ENCODE data around the gene GH1.
"Not testable (repeated sequence)": the region's sequence is repeated elsewhere in the genome, so short reads cannot be mapped to it uniquely, and the experiment has no call there.

Gene GH1

DNA sequence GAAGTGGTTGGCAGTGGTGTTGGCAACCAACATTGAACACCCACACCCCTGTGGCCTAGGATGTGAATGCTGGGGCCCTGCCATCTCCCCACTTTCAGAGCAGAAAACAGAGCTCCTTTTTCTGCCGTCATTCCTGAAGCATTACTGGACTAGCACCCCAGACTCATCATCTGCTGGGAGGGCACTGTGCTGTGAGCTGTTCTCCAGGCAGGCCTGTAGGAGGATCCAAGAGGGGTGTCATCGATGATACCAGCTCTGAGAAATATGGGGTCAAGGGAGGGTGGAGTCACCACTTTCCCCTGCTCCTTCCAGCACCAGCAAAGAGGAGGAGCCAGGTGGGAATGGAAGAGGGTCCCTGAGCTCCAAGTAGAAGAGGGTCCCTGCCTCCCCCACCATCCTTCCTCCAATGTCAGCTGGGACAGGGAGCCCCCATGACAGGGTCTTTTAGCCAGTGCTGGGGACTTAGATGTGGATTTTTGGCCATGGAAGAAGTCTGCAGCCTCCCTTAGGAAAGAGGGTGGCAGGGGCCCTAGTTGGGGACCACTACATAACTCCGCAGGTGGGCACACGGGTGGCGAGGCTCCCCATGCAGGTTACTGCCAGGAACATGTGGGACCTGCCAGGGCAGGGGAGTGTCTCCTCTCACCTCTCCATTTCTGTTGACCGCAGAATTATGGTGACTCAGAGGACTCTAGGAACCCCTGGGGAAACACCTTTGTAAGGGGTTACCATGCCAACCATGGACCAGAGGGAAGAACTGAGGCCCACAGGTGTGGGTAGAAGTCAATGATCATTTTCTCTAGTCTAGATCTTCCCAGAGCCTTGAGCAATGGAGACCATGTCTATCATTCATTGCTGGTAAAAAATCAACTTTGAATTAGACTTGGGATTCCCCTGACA is 19.5 kb downstream of the GH1 start:
- DNase-seq = not testable (repeated sequence)

DNA sequence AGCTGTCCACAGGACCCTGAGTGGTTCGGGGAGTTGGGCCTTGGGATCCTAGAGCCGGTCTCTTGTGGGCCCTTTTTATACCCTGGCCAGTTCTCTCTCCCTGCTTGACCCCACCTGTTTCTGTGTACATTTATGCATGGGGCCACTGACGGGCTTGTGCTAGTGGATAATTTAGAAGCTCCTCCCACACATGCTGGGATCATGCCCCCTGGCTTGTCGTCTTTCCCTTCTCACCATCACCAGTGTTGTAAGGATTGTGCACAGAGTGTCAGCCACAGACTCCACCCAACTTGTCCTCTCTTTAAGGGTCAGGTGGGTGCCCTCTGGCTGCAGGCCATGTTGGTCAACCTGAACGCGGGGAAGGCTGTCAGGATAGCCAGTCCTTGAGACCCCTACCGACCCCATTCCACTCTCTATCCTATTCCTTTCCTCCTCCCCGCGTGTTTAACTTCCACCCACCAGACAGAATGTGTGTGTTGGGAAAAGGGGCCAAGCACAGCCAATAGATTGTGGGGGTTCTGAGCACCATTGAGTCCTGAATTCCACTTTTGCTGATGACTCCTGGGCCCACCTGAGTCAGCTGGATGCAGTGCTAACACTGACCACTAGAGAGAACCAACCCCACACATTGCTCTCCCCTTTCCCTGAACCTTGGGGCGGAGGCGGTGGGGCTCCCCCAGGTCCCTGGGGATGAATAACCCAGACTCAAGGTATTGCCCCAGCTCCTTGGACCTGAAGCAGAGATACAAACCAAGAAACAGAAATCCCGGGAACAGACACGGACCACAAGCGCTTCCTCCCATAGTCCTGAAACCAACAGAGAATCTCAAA is 21.9 kb downstream of the GH1 start, which contains the start of gene CSH1:
Gene CSH1, minus strand, starts transcription at position 51 of the 831 bp plus-strand sequence. CDS start 63 bp downstream, outside the sequence.
- not testable (repeated sequence) for DNase-seq

GRCh38 chr17:63894821-63895220 is 23.8 kb downstream of the GH1 start:
- not testable (repeated sequence) for DNase-seq

DNA sequence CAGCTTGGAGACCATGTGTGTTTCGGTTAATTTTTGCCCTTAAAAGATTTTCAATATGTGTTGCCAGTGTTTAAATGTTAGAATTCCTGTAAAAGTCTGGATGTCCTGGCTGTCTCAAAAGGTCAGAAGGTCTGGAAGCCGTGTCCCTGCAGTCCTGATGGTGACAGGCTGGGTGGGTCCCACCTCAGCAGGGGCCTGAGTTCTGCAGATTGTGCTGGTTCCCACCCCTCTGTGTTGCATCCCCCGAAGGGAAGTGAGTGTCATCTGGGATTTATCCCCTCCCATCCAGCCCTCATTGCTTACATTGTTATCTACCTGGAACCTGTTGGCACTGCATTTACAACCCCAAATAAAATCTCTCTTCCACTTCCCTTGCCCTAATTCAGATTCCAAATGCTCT is 24.6 kb downstream of the GH1 start:
- not testable (repeated sequence) for DNase-seq

- DNase-seq = not testable (repeated sequence)
Measured at GRCh38 chr17:63892316-63893037, 26.2 kb downstream of the GH1 start.

DNA sequence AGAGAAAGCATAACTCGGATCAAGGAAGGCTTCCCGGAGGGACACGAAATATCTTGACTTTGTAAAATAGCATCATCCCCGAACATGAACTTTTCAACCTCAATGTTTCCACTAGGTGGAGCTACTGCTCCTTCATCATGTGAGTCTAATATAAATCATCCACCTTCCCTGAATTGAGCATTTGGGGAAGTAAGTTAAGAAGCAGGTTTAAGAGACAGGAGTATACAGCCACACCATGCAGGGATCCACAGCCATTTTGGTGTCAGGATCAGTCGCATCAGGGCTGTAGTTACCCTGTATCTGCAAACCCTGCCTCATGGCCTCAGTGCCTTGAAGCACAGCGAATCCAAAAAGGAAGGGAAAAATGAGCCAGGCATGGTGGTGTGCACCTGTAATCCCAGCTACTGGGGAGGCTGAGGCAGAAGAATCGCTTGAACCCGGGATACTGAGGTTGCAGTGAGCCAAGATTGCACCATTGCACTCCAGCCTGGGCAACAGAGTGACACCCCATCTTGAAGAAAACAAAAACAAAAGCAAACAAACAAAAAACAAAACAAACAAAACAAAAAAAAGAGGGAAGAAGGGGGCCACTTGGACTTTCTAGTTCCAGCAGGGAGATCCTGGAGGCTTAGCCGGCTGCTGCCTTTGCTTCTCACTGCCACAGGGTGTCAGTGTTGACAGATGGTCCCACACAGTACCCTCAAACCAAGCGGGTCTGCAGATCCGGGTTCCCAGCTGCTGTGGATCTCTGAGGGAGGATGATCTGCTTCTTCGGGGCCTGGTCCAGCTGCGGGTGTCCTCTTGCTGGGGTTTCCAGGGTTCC is 29.4 kb downstream of the GH1 start:
- peak in 15 of 58 donors; percentile 1 to 31 (median 9) for DNase-seq

- DNase-seq = not testable (repeated sequence)
Measured at GRCh38 chr17:63885119-63885518, 33.5 kb downstream of the GH1 start.

GRCh38 chr17:63882626-63883126 is 36.0 kb downstream of the GH1 start:
- not testable (repeated sequence) for DNase-seq

DNA sequence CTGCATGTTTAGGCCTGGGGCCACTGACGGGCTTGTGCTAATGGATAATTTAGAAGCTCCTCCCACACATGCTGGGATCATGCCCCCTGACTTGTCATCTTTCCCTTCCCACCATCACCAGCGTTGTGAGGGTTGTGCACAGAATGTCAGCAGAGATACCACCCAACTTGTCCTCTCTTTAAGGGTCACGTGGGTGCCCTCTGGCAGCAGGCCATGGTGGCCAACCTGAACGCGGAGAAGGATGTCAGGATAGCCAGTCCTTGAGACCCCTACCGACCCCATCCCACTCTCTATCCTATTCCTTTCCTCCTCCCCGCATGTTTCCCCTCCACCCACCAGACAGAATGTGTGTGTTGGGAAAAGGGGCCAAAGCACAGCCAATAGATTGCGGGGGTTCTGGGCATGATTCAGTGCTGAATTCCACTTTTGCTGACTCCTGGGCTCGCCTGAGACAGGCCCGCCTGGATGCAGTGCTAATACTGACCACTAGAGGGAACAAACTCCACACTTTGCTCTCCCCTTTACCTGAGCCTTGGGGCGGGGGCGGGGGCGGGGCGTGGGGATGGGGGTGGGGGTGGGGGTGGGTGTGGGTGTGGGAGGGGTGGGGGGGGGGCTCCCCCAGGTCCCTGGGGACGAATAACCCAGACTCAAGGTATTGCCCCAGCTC is 36.6 kb downstream of the GH1 start, which contains the start of gene GH2:
Gene GH2, minus strand, starts transcription at position 10 of the 667 bp plus-strand sequence. CDS start 143 bp downstream, outside the sequence.
- DNase-seq = peak in 4 of 58 donors; percentile 2 to 11 (median 8)

- DNase-seq = not testable (repeated sequence)
Measured at GRCh38 chr17:63881337-63881736, 37.3 kb downstream of the GH1 start.

GRCh38 chr17:63880706-63881105 is 37.9 kb downstream of the GH1 start:
- DNase-seq = no peak

- DNase-seq = not testable (repeated sequence)
Measured at GRCh38 chr17:63878413-63878812, 40.2 kb downstream of the GH1 start.

DNA sequence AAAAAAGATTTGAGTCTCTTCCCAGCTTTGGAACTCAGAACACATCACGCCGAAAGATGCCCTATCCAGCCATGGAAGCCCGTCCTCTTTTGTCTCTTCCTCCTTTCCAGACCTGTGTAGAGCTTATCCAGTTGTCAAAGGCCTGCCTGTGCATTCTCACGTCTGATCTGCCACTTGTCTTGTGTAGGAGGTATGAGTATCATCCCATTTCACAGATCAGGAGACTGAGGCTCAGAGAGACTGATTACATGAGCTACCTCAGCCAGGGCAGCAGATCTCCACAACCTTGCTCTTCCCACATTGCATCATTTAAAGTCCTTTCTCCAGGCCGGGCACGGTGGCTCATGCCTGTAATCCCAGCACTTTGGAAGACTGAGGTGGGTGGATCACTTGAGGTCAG is 43.9 kb downstream of the GH1 start:
- DNase-seq = not testable (repeated sequence)

DNA sequence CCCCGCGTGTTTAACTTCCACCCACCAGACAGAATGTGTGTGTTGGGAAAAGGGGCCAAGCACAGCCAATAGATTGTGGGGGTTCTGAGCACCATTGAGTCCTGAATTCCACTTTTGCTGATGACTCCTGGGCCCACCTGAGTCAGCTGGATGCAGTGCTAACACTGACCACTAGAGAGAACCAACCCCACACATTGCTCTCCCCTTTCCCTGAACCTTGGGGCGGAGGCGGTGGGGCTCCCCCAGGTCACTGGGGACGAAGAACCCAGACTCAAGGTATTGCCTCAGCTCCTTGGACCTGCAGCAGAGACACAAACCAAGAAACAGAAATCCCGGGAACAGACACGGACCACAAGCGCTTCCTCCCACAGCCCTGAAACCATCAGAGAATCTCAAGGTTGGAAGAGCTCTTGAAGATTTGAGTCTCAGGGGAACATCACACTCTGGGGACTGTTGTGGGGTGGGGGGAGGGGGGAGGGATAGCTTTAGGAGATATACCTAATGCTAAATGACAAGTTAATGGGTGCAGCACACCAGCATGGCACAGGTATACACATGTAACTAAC is 44.5 kb downstream of the GH1 start:
- DNase-seq = not testable (repeated sequence)

- DNase-seq = not testable (repeated sequence)
Measured at GRCh38 chr17:63873577-63873976, 45.1 kb downstream of the GH1 start, which contains the start of gene CSH2. Gene CSH2 (minus strand): TSS chr17:63873677. CDS start chr17:63873614, 63 bp downstream.

- not testable (repeated sequence) for DNase-seq
Measured at GRCh38 chr17:63871646-63872365, 46.8 kb downstream of the GH1 start.

DNA sequence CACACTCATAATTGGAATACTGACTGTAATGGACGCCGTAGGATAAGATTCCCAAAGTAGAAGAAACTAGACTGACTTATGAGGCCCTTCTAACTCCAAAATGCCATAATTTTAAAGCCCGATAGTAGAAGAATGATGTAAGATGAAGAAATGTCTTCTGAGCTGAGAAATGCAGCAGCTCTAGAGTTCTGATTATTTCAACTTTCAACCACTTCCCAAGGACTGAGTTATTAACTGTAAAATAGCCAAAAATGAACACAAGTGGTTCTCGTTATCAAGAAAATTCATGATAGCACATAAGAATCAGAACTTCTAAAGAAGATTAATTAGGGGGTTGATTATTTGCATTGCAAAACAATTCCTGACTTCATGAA is 48.4 kb downstream of the GH1 start:
- not testable (repeated sequence) for DNase-seq
